ENCODE results near the gene TMEM212.

DNA sequence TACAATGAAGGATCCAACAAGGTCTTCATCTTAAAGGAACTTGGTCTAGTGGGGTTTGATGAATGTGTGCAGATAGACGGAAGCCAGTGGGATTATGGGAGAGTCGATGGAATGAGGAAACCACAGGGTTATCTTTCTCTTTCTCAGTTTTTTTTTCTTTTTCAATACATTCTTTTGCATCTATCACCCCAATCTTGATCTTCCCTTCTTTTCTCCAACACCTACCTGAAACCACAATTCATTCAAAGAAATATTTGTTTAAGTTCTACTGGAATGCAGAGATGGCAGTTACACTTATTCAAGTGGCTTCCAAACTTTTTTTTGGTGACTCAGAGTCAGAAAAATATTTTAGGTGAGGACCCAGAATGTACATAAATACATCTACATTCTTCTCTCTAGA lies 1.7 kb downstream of the TMEM212 start:
- TF ChIP-seq CTCF (IDR thresholded peaks at IDR 0.05; ENCODE audit: low read depth, low read length), result no peak
- TF ChIP-seq POLR2A (IDR thresholded peaks at IDR 0.05; ENCODE audit: extremely low read depth, insufficient read length), result no peak

Data from NB4 (cell line).